OCI-LY1 (cell line): ENCODE data around the gene CD109.

ENCODE experiments used
- EZH2 ChIP-seq: fragments of 200-600 bp; sonication (generic), shearing (Covaris generic); IDR thresholded peaks from 2 replicates; pipeline ENCODE4 v1.8.0; 2017; ENCODE audit warnings: borderline replicate concordance, mixed run types, mild to moderate bottlenecking, antibody characterized with exemption, low read length, moderate library complexity, mixed read lengths
- TF ChIP-seq, protein P1 (sequence below): fragments of 200-600 bp; sonication (generic), shearing (Covaris generic); IDR thresholded peaks from 2 replicates; pipeline ENCODE4 v1.5.1; 2017; ENCODE audit warnings: mild to moderate bottlenecking, antibody characterized with exemption, low read length, moderate library complexity, mixed read lengths

DNA sequence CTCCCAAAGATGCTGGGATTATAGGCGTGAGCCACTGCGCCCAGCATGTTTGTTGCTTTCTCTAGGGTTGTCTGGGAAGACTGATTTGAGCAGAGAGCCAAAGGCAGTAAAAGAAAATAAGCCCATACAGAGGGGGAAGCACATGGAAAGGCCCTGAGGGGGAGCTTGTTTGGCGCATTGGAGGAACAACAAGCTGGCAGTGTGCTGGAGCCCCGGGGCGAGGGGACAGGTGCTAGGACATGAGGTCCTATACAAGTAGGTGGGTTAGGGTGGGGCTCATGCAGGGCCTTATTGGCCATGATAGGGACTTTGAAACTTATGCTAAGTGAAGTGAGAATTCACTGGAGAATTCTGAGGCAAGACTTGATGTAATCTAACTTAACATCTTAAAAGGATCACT lies 35.3 kb downstream of the CD109 start:
- TF ChIP-seq, protein P1, sequence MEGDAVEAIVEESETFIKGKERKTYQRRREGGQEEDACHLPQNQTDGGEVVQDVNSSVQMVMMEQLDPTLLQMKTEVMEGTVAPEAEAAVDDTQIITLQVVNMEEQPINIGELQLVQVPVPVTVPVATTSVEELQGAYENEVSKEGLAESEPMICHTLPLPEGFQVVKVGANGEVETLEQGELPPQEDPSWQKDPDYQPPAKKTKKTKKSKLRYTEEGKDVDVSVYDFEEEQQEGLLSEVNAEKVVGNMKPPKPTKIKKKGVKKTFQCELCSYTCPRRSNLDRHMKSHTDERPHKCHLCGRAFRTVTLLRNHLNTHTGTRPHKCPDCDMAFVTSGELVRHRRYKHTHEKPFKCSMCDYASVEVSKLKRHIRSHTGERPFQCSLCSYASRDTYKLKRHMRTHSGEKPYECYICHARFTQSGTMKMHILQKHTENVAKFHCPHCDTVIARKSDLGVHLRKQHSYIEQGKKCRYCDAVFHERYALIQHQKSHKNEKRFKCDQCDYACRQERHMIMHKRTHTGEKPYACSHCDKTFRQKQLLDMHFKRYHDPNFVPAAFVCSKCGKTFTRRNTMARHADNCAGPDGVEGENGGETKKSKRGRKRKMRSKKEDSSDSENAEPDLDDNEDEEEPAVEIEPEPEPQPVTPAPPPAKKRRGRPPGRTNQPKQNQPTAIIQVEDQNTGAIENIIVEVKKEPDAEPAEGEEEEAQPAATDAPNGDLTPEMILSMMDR, result no peak
- no peak for TF ChIP-seq EZH2
